GM12872 (cell line): ENCODE data around the gene ZNF511.

Experiments
- CTCF ChIP-seq: IDR thresholded peaks from 3 replicates; pipeline ENCODE4 v1.5.1; 2011; ENCODE audit warnings: low read depth, mild to moderate bottlenecking, low read length, moderate library complexity; ENCODE audit not compliant: insufficient read depth

Gene ZNF511

DNA sequence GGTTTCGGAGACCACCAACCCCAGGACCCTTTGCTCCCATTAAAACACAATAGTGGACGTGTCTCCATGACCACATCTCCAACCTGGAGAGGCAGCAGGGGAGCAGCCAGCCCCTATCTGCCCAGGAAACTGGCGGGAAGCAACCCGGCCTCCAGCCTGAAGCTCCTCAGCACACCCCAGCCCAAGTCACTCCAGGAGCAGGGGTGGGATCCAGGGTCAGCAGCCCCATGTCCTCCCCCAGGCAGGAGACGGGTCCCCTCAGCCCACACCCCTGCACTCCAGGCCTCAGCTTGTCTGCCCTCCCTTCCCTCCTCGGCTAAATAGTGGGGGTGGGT is 32.6 kb upstream of the ZNF511 start:
- TF ChIP-seq CTCF = no peak

DNA sequence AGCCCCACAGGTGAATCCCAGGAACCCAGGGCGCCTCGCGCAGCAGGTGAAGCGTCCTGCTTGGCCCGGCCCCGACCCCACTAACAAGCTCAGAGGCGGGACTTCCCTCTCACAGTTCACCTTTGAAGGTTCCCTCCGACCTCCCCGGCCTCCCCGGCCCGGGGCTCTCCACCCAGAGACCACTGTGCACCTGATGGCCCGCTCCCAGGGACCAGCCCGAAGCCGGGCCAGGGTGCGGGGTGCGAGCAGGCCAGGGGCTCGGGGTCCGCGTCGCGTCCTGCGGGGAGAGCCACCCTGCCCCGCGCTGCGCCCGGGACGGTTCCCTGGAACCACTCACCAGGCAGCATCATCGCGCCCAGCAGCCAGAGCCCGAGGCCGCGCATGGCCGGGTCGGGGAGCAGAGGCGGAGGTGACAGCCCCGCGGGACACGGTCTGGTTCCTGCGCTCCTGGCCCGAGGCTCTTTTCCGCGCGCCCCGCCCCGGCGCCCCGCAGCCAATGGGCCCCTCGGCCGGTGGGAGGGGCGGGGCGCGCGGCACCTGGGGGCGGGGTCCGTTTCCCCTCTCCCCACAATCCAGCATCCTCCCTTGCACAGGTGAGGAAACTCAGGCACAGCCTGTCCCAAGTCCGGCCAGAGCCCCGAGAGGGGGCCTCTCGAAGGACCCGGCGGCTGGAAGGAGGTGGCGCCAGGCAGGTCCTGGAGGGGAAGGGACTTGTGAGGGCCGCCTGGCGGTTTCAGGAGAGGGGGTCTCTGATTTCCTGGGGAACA is 32.1 kb upstream of the ZNF511 start, which contains the start of gene ADAM8:
TSS of gene ADAM8 (minus strand) at position 434 of the 767 bp plus-strand sequence. CDS start at position 383, 51 bp downstream.
- no peak for TF ChIP-seq CTCF

DNA sequence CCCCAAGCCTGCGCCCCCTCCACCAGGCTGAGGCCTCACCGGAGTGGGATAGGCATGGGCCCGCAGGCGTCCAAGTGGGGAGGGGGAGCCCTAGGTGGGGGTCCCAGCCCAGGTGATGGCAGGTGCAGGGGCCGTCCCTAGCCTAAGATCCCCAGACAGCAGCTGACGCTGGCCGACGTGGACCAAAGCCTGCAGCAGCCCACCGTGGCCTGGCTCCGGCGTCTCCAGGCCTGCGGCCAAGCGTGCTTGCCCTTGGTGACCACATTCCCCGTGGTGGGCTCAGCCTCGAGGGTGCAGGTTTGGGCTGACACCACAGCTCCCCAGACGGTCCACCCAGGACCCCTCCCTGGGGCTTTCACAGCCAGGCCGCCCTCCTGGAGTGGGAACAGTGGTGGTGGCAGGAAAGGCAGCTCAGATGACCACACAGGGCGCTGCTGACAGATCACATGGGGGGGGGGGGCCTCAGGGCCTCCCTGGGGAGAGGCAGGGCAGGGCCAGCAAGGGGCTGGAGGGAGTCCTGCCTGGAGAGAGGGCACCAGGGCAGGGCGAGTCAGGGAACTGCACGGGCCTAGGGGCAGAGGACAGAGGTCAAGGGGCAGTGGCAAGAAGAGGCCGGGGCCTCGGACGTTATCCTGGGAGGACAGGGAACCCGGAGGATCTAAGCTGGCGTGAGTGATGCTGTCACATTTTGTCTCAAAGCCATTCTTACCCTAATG is 31.3 kb upstream of the ZNF511 start:
- TF ChIP-seq CTCF = no peak

DNA sequence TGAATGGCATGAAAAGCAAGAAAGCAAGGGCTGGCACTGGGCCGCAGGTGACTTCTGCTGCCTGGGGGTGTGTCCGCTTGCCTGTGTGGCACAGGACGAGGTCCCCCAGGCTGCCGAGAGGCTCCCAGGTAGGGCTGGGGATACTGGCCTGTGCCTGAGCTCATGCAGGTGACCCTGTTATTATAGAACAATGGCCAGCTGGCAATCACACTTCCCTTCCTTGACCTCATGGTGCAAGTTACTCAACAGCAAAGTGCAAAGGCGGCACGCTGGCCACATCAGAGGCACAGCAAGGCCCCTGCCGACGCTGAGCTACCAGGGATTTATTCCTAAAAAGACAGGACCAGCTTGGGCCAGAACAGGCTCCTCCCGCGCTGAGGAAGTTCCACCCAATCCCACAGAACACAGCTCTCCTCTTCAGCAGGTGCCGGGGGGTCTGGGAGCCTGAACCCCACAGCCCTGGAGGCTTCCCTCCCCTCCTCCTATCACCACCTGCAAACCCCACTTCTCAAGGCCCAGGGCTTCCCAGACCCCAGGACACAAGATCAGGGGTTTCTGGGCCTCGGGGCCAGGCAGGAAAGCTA is 30.6 kb upstream of the ZNF511 start:
- no peak for TF ChIP-seq CTCF

DNA sequence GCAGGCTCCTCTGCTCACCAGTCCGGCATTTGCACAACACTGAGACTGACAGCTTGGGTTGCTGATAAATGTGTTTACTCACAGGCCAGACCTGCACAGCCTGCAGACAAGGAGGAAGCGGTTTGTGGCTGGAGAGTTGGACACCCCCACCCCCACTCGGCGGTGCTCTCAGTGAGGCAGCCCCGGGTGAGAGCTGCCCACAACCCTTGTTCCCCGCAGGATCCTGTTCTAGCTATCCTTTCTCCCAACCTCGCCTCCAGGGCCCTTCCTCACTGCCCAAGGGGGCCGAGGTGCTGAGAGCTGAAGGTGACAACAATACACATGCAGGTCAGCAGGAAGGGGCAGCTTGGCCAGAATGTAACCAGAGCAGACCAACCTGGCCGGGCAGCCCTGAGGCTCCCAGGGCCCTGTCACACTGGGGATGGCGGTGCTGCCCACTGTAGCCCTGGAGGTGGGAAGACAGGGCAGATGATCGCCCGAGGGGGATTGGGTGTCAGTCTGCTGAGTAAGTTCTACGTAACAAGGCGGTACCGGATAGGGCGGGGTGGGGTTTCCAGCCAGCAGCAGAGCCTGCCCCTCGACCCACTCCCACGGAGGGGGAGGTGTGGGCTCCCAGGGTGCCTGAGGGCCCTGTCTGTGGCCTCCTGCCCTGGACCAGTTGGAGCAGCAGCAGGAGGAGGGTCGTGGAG is 30.0 kb upstream of the ZNF511 start:
- TF ChIP-seq CTCF = no peak

DNA sequence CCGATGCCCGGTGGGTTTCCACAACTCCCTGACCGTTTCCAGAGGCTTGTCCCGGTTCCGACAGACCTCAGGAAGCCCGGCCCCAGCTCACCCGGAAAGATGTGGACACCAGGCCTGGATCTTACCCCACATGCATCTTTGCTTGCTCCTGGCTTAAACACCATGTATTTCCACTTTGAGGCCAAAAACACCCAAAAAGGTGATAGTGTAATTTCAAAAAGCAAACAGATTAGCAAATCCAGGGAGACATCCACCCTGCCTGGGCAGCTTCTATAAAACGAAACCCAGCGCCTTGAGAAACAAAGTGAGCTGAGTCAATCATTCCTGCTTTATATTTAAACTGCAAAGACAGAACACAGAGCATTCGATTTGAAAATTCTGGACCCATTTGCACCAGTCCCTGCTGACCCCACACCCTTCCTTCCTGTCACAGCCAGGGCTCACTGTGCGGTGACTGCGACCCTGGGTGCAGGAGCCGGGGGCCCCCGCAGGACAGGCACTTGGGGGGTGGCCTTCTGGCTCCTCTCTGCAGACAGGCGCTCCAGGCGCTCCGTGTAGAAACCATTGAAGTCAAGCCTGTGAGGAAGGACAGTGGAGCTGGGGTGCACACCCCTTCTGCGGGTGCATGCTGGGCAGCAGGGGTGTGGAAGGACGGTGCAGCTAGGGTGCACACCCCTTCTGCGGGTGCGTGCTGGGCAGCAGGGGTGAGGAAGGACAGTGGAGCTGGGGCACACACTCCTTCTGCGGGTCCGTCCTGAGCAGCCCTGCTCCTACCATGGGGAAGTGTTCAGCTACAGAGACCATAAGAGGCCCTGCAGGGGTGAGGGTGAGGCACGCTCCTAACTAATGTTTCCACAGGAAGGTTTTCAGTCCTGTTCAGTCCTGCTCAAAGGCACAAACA is 29.1 kb upstream of the ZNF511 start:
- no peak for TF ChIP-seq CTCF
